ENCODE results near the gene TANK.
"Not testable (repeated sequence)": the region's sequence is repeated elsewhere in the genome, so short reads cannot be mapped to it uniquely, and the experiment has no call there.

TANK gene

GRCh38 chr2:161279230-161279815 lies 119.1 kb downstream of the TANK start:
- DNase-seq: not testable (repeated sequence)

GRCh38 chr2:161280906-161281323 lies 120.7 kb downstream of the TANK start:
- DNase-seq: not testable (repeated sequence)

- DNase-seq: not testable (repeated sequence)
These were observed 121.5 kb downstream of the TANK start for GRCh38 chr2:161281615-161282310.

GRCh38 chr2:161282311-161282644 lies 122.0 kb downstream of the TANK start:
- DNase-seq: not testable (repeated sequence)

GRCh38 chr2:161283926-161284325 lies 123.7 kb downstream of the TANK start:
- no peak for DNase-seq
